ENCODE measurements around the gene HBB.

HBB gene

GRCh38 chr11:5242208-5242607 is 15.3 kb upstream of the HBB start:
- Histone ChIP-seq H3K18ac (ENCODE audit: low read depth in 1 of 2, low read length in 2 of 2) (no peak overlapping the region), H2AK5ac (ENCODE audit: low read length, severe bottlenecking) (no peak overlapping the region), H2BK120ac (ENCODE audit: low read depth, low read length) (no peak overlapping the region), H3K4ac (ENCODE audit: low read depth in 1 of 2, low read length in 2 of 2) (no peak overlapping the region), H2BK15ac (ENCODE audit: low read depth, poor library complexity, severe bottlenecking) (no peak overlapping the region), H3K36me3 (ENCODE audit: control insufficient read depth in 1 of 2, insufficient read depth in 2 of 2, low read depth in 1 of 2, low read length in 2 of 2) (no peaks in the 10 kb centered on the region), H3K79me1 (replicated peaks; ENCODE audit: low read length, poor library complexity, severe bottlenecking) (no peaks in the 10 kb centered on the region), H3K9me3 (ENCODE audit: control insufficient read depth, low read length) (no peaks in the 10 kb centered on the region), H3K14ac (ENCODE audit: low read length in 2 of 2) (no peak overlapping the region), H3K4me3 (ENCODE audit: insufficient read depth in 1 of 2, low read depth in 1 of 2, low read length in 2 of 2) (no peak overlapping the region), H4K91ac (ENCODE audit: low read length) (no peak overlapping the region), H3K27me3 (ENCODE audit: control insufficient read depth in 1 of 2, insufficient read depth in 1 of 2, low read length in 2 of 2) (no peaks in the 10 kb centered on the region), H3K4me2 (ENCODE audit: low read length, poor library complexity, severe bottlenecking) (no peak overlapping the region), H4K8ac (ENCODE audit: low read length) (no peak overlapping the region), H3K23ac (ENCODE audit: low read length in 2 of 2) (no peak overlapping the region), H3K27ac (ENCODE audit: low read length, poor library complexity, severe bottlenecking) (no peak overlapping the region), H3K9ac (ENCODE audit: low read length) (no peak overlapping the region), H3K4me1 (ENCODE audit: control insufficient read depth, insufficient read depth, low read depth, low read length) (no peaks in the 10 kb centered on the region), H2BK12ac (ENCODE audit: low read length in 2 of 2) (no peak overlapping the region), H2AFZ (ENCODE audit: low read depth, low read length) (no peak overlapping the region), H2BK5ac (ENCODE audit: low read depth, low read length, poor library complexity, severe bottlenecking) (no peak overlapping the region)
- DNase-seq: no peak
- whole genome bisulfite sequencing: no CpG with 5 or more reads among the region's 2 CpGs

GRCh38 chr11:5241458-5241857 is 14.6 kb upstream of the HBB start:
- Histone ChIP-seq H3K4ac (ENCODE audit: low read depth in 1 of 2, low read length in 2 of 2) (no peak overlapping the region), H2BK15ac (ENCODE audit: low read depth, poor library complexity, severe bottlenecking) (no peak overlapping the region), H2BK5ac (ENCODE audit: low read depth, low read length, poor library complexity, severe bottlenecking) (no peak overlapping the region), H3K4me1 (ENCODE audit: control insufficient read depth, insufficient read depth, low read depth, low read length) (no peaks in the 10 kb centered on the region), H3K18ac (ENCODE audit: low read depth in 1 of 2, low read length in 2 of 2) (no peak overlapping the region), H3K9me3 (ENCODE audit: control insufficient read depth, low read length) (no peaks in the 10 kb centered on the region), H3K9ac (ENCODE audit: low read length) (no peak overlapping the region), H2AK5ac (ENCODE audit: low read length, severe bottlenecking) (no peak overlapping the region), H4K91ac (ENCODE audit: low read length) (no peak overlapping the region), H4K8ac (ENCODE audit: low read length) (no peak overlapping the region), H3K23ac (ENCODE audit: low read length in 2 of 2) (no peak overlapping the region), H2BK12ac (ENCODE audit: low read length in 2 of 2) (no peak overlapping the region), H3K4me3 (ENCODE audit: insufficient read depth in 1 of 2, low read depth in 1 of 2, low read length in 2 of 2) (no peak overlapping the region), H3K14ac (ENCODE audit: low read length in 2 of 2) (no peak overlapping the region), H3K36me3 (ENCODE audit: control insufficient read depth in 1 of 2, insufficient read depth in 2 of 2, low read depth in 1 of 2, low read length in 2 of 2) (no peaks in the 10 kb centered on the region), H3K79me1 (replicated peaks; ENCODE audit: low read length, poor library complexity, severe bottlenecking) (no peaks in the 10 kb centered on the region), H2AFZ (ENCODE audit: low read depth, low read length) (no peak overlapping the region), H3K27ac (ENCODE audit: low read length, poor library complexity, severe bottlenecking) (no peak overlapping the region), H3K4me2 (ENCODE audit: low read length, poor library complexity, severe bottlenecking) (no peak overlapping the region), H2BK120ac (ENCODE audit: low read depth, low read length) (no peak overlapping the region), H3K27me3 (ENCODE audit: control insufficient read depth in 1 of 2, insufficient read depth in 1 of 2, low read length in 2 of 2) (no peaks in the 10 kb centered on the region)
- WGBS: 94% methylated on average over 2 of the region's 3 CpGs
- no peak for DNase-seq

- Histone ChIP-seq H4K8ac (ENCODE audit: low read length) (no peak overlapping the region), H3K23ac (ENCODE audit: low read length in 2 of 2) (no peak overlapping the region), H3K27me3 (ENCODE audit: control insufficient read depth in 1 of 2, insufficient read depth in 1 of 2, low read length in 2 of 2) (no peaks in the 10 kb centered on the region), H3K4me1 (ENCODE audit: control insufficient read depth, insufficient read depth, low read depth, low read length) (no peaks in the 10 kb centered on the region), H3K4ac (ENCODE audit: low read depth in 1 of 2, low read length in 2 of 2) (no peak overlapping the region), H2AFZ (ENCODE audit: low read depth, low read length) (no peak overlapping the region), H3K4me3 (ENCODE audit: insufficient read depth in 1 of 2, low read depth in 1 of 2, low read length in 2 of 2) (no peak overlapping the region), H2BK12ac (ENCODE audit: low read length in 2 of 2) (no peak overlapping the region), H3K27ac (ENCODE audit: low read length, poor library complexity, severe bottlenecking) (no peak overlapping the region), H2BK15ac (ENCODE audit: low read depth, poor library complexity, severe bottlenecking) (no peak overlapping the region), H2BK5ac (ENCODE audit: low read depth, low read length, poor library complexity, severe bottlenecking) (no peak overlapping the region), H3K36me3 (ENCODE audit: control insufficient read depth in 1 of 2, insufficient read depth in 2 of 2, low read depth in 1 of 2, low read length in 2 of 2) (no peaks in the 10 kb centered on the region), H3K79me1 (replicated peaks; ENCODE audit: low read length, poor library complexity, severe bottlenecking) (no peaks in the 10 kb centered on the region), H3K9me3 (ENCODE audit: control insufficient read depth, low read length) (no peaks in the 10 kb centered on the region), H2BK120ac (ENCODE audit: low read depth, low read length) (no peak overlapping the region), H2AK5ac (ENCODE audit: low read length, severe bottlenecking) (no peak overlapping the region), H3K4me2 (ENCODE audit: low read length, poor library complexity, severe bottlenecking) (no peak overlapping the region), H3K14ac (ENCODE audit: low read length in 2 of 2) (no peak overlapping the region), H3K9ac (ENCODE audit: low read length) (no peak overlapping the region), H3K18ac (ENCODE audit: low read depth in 1 of 2, low read length in 2 of 2) (no peak overlapping the region), H4K91ac (ENCODE audit: low read length) (no peak overlapping the region)
- no peak for DNase-seq
- WGBS: 90% methylated on average over 2 of the region's 2 CpGs
These were observed 13.6 kb upstream of the HBB start for GRCh38 chr11:5240458-5240857.

- no peak overlapping the region for H4K8ac ChIP-seq (ENCODE audit: low read length)
These were observed 13.2 kb upstream of the HBB start for GRCh38 chr11:5240056-5240455.

More at GRCh38 chr11:5240056-5240455, 13.2 kb upstream of the HBB start:
- Histone ChIP-seq H3K27ac (ENCODE audit: low read length, poor library complexity, severe bottlenecking) (no peak overlapping the region), H2BK5ac (ENCODE audit: low read depth, low read length, poor library complexity, severe bottlenecking) (no peak overlapping the region), H4K91ac (ENCODE audit: low read length) (no peak overlapping the region), H3K23ac (ENCODE audit: low read length in 2 of 2) (no peak overlapping the region), H3K9ac (ENCODE audit: low read length) (no peak overlapping the region), H3K79me1 (replicated peaks; ENCODE audit: low read length, poor library complexity, severe bottlenecking) (no peaks in the 10 kb centered on the region), H3K9me3 (ENCODE audit: control insufficient read depth, low read length) (no peaks in the 10 kb centered on the region), H3K4me3 (ENCODE audit: insufficient read depth in 1 of 2, low read depth in 1 of 2, low read length in 2 of 2) (no peak overlapping the region), H2BK12ac (ENCODE audit: low read length in 2 of 2) (no peak overlapping the region), H3K14ac (ENCODE audit: low read length in 2 of 2) (no peak overlapping the region), H2BK120ac (ENCODE audit: low read depth, low read length) (no peak overlapping the region), H3K36me3 (ENCODE audit: control insufficient read depth in 1 of 2, insufficient read depth in 2 of 2, low read depth in 1 of 2, low read length in 2 of 2) (no peaks in the 10 kb centered on the region), H3K18ac (ENCODE audit: low read depth in 1 of 2, low read length in 2 of 2) (no peak overlapping the region), H3K4me2 (ENCODE audit: low read length, poor library complexity, severe bottlenecking) (no peak overlapping the region), H3K4me1 (ENCODE audit: control insufficient read depth, insufficient read depth, low read depth, low read length) (no peaks in the 10 kb centered on the region), H3K27me3 (ENCODE audit: control insufficient read depth in 1 of 2, insufficient read depth in 1 of 2, low read length in 2 of 2) (no peaks in the 10 kb centered on the region), H2AFZ (ENCODE audit: low read depth, low read length) (no peak overlapping the region), H3K4ac (ENCODE audit: low read depth in 1 of 2, low read length in 2 of 2) (no peak overlapping the region), H2BK15ac (ENCODE audit: low read depth, poor library complexity, severe bottlenecking) (no peak overlapping the region), H2AK5ac (ENCODE audit: low read length, severe bottlenecking) (no peak overlapping the region)
- 100% methylated on average over 1 of the region's 1 CpG for WGBS
- no peak for DNase-seq

Measured in mesenchymal stem cell (in vitro differentiated cells and primary cell).